Heart right ventricle (tissue), 16 donors: ENCODE measurements around the gene PLEKHA8. TPM values are rescaled to one million over a fixed set of nuclear protein-coding genes. Genes with fewer than 3 reads are reported as not detected.

Experiments
- ATAC-seq, 8 donors: fragments of 200-7000 bp; cut with Tn5 transposase; one replicate each; pipeline ENCODE4 v1.9.1; 2020; ENCODE audit warnings: mild to moderate bottlenecking in 8 of 8, moderate library complexity in 8 of 8, moderate number of reproducible peaks in 1 of 8
- DNase-seq, 2 donors: peaks; one replicate each; pipeline ENCODE4 v3.0.0-alpha.2; 2020
- H3K27ac ChIP-seq, 10 donors: fragments of 200-600 bp; sonication (generic) in 2 of 10; one replicate each; pipeline versions ENCODE4 v1.5.0 to v1.8.0; 2020 to 2022; ENCODE audit warnings: mild to moderate bottlenecking in 3 of 10
- H3K27me3 ChIP-seq, 7 donors: fragments of 200-600 bp; one replicate each; pipeline ENCODE4 v1.8.0; 2021 to 2022; ENCODE audit warnings: mild to moderate bottlenecking in 2 of 7
- H3K36me3 ChIP-seq, 9 donors: fragments of 200-600 bp; sonication (generic) in 1 of 9; one replicate each; pipeline versions ENCODE4 v1.5.0 to v1.8.0; 2020 to 2022; ENCODE audit warnings: mild to moderate bottlenecking in 2 of 9
- H3K4me1 ChIP-seq, 9 donors: fragments of 200-600 bp; sonication (generic) in 1 of 9; one replicate each; pipeline versions ENCODE4 v1.5.0 to v1.8.0; 2020 to 2022; ENCODE audit warnings: mild to moderate bottlenecking in 4 of 9
- H3K4me3 ChIP-seq, 10 donors: fragments of 200-600 bp; sonication (generic) in 2 of 10; one replicate each; pipeline versions ENCODE4 v1.5.0 to v1.8.0; 2020 to 2022; ENCODE audit warnings: mild to moderate bottlenecking in 7 of 10, moderate library complexity in 2 of 10
- H3K9me3 ChIP-seq, 11 donors: fragments of 200-600 bp in 10 of 11; sonication (generic) in 2 of 11; one replicate each; pipeline versions ENCODE4 v1.5.0 to v1.8.0; 2013 to 2022; ENCODE audit warnings: mild to moderate bottlenecking in 2 of 11, control low read depth in 1 of 11, moderate library complexity in 1 of 11
- CTCF ChIP-seq, 9 donors: fragments of 200-600 bp; sonication (generic) in 2 of 9; IDR thresholded peaks; one replicate each; pipeline versions ENCODE4 v1.5.0 to v1.8.0; 2021 to 2022; ENCODE audit warnings: antibody characterized with exemption in 9 of 9, mild to moderate bottlenecking in 5 of 9, moderate library complexity in 1 of 9
- WGBS, 2 donors: extraction: QIAGEN DNeasy Blood & Tissue Kit; methylation state at CpG; one replicate each; pipeline ENCODE4 v1.1.7; 2013; ENCODE audit warnings: inconsistent platforms in 1 of 2; 5-methylcytosine and 5-hydroxymethylcytosine counted together
- intact Hi-C, 10 donors: fragments of 100-400 bp; cut with DNase I; formaldehyde crosslinking; loops; one replicate each; pipeline versions ENCODE4 v1.11.1 to v1.14.2; 2022
- polyA plus RNA-seq, 2 donors: library from polyadenylated mRNA; stranded (reverse); fragments of 200-250 nt; gene quantifications; one replicate each; pipeline ENCODE4 v1.2.3, GENCODE V29; 2013
- total RNA-seq, 10 donors: library from RNA; stranded (reverse); fragmentation: NEBNext Ultra II Directional in 3 of 10; extraction: Animal tissue kit (Norgen Biotek cat#: 25700) in 3 of 10; gene quantifications; one replicate each; pipeline versions ENCODE4 v1.2.1 to v1.2.4, GENCODE V29; 2021 to 2023
- donor health status: Arrhythmogenic right ventricular cardiomyopathy.
- donor health status: ischemic (EF 13 %, LVEDD 7.1; RV severe dilation, severe dysfunction).
- donor health status: healthy with polysubstance abuse.
- donor health status: DM: no; HTN: yes; CAD: no.
- donor health status: DM: no; HTN: no; CAD: no.
- donor health status: ischemic (EF 25% LVEDD 6.9; RV normal size, moderate dysfunction).
- donor health status: ischemic (EF 25% LVEDD 5.7; RV mildly dilated, moderate dysfunction).
- donor health status: healthy.
- donor health status: DM: yes; HTN: yes; CAD: no.
- donor health status: Ischemic cardiomyopathy.
- donor health status: ischemic (EF 35%, LVEDD 5.7; RV mildly dilated, moderate dysfunction).
- donor health status: nonischemic (EF 11% LVEDD 7.7; RV severe dilation, severe dysfunction).
- donor health status: DM: yes; HTN: yes; CAD: no.
- donor health status: PGD.
- donor health status: ischemic (EF 29% LVEDD 5.4; RV normal size, mild dysfunction).
- donor health status: nonischemic (EF 23%, LVEDD 6.1; RV moderate dilation, normal function).

Gene PLEKHA8
- total and polyA plus RNA-seq, 12 donors: 1.8 to 6.0 (median 4.0) TPM

GRCh38 chr7:29993140-29993539 is 35.1 kb upstream of the PLEKHA8 start:
- WGBS, 2 donors: 89 to 92% methylated on average over 4 of the region's 4 CpGs
- H3K27me3 ChIP-seq: peaks cover 0 to 32% (median 0%) of the 10 kb centered on the region in 7 donors

GRCh38 chr7:29995652-29996051 is 32.6 kb upstream of the PLEKHA8 start:
- Histone ChIP-seq H3K27me3 (peaks cover 0 to 14% (median 0%) of the 10 kb centered on the region in 7 donors), H3K4me3 (no peak overlapping the region), H3K36me3 (no peaks in the 10 kb centered on the region), H3K9me3 (peaks cover 0 to 43% (median 32%) of the 10 kb centered on the region in 11 donors), H3K4me1 (no peaks in the 10 kb centered on the region), H3K27ac (no peak overlapping the region)
- ATAC-seq: no peak
- TF ChIP-seq CTCF (IDR thresholded peaks at IDR 0.05): no peak
- intact Hi-C loops: no loop called here
- DNase-seq: no peak

More at GRCh38 chr7:29993140-29993539, 35.1 kb upstream of the PLEKHA8 start:
- ATAC-seq: no peak
- H3K4me3 ChIP-seq: no peak overlapping the region
- H3K4me1 ChIP-seq: peaks cover 0 to 10% (median 5%) of the 10 kb centered on the region in 9 donors
- no peak for TF ChIP-seq CTCF (IDR thresholded peaks at IDR 0.05)
- no peak for DNase-seq
- intact Hi-C loops: no loop called here
- peaks cover 0 to 43% (median 32%) of the 10 kb centered on the region in 11 donors for H3K9me3 ChIP-seq
- no peak overlapping the region for H3K27ac ChIP-seq
- no peaks in the 10 kb centered on the region for H3K36me3 ChIP-seq

GRCh38 chr7:29996321-29996720 is 31.9 kb upstream of the PLEKHA8 start:
- no peak overlapping the region for H3K4me3 ChIP-seq
- no peak for TF ChIP-seq CTCF (IDR thresholded peaks at IDR 0.05)
- no peaks in the 10 kb centered on the region for H3K36me3 ChIP-seq
- H3K27me3 ChIP-seq: peaks cover 0 to 9% (median 0%) of the 10 kb centered on the region in 7 donors
- H3K27ac ChIP-seq: no peak overlapping the region
- intact Hi-C loops: no loop called here
- no peak for ATAC-seq
- no peak for DNase-seq
- no peaks in the 10 kb centered on the region for H3K4me1 ChIP-seq
- H3K9me3 ChIP-seq: peaks cover 0 to 43% (median 32%) of the 10 kb centered on the region in 11 donors

GRCh38 chr7:29998489-29998888 is 29.7 kb upstream of the PLEKHA8 start:
- no peak for ATAC-seq
- Histone ChIP-seq H3K27ac (no peak overlapping the region), H3K4me1 (no peaks in the 10 kb centered on the region)

More at GRCh38 chr7:29998489-29998888, 29.7 kb upstream of the PLEKHA8 start:
- Histone ChIP-seq H3K36me3 (no peaks in the 10 kb centered on the region), H3K9me3 (peaks cover 0 to 30% (median 23%) of the 10 kb centered on the region in 11 donors), H3K27me3 (no peaks in the 10 kb centered on the region), H3K4me3 (no peak overlapping the region)
- intact Hi-C loops: no loop called here
- DNase-seq: no peak
- TF ChIP-seq CTCF (IDR thresholded peaks at IDR 0.05): no peak
